Measurements from ENCODE around the gene KIAA0040. TPM values are rescaled to one million over a fixed set of nuclear protein-coding genes. Genes with fewer than 3 reads are reported as not detected.

Gene KIAA0040
- total and polyA plus RNA-seq, 8 donors: 17.6 to 42.9 (median 21.9) TPM

- Histone ChIP-seq H3K27ac (peak overlapping the region in 1 of 2 donors; percentile 92), H3K9me3 (no peaks in the 10 kb centered on the region), H3K4me3 (no peak overlapping the region), H3K27me3 (no peaks in the 10 kb centered on the region), H3K36me3 (peaks cover 0 to 12% of the 10 kb centered on the region in 2 donors), H3K4me1 (peaks cover 17 to 90% of the 10 kb centered on the region in 2 donors)
- intact Hi-C loops (cut with DNase I): no loop called here
- DNase-seq (no peak), ATAC-seq (no peak)
- TF ChIP-seq CTCF (IDR thresholded peaks at IDR 0.05): no peak
Measured at GRCh38 chr1:175186433-175187160, 6.0 kb downstream of the KIAA0040 start.

GRCh38 chr1:175185903-175186302 lies 6.7 kb downstream of the KIAA0040 start:
- Histone ChIP-seq H3K36me3 (peaks cover 0 to 12% of the 10 kb centered on the region in 2 donors), H3K9me3 (no peaks in the 10 kb centered on the region), H3K4me3 (no peak overlapping the region), H3K27ac (peak overlapping the region in 1 of 2 donors; percentile 92), H3K27me3 (no peaks in the 10 kb centered on the region), H3K4me1 (peaks cover 12 to 84% of the 10 kb centered on the region in 2 donors)
- intact Hi-C loops (cut with DNase I): no loop called here
- no peak for TF ChIP-seq CTCF (IDR thresholded peaks at IDR 0.05)
- ATAC-seq: no peak
- no peak for DNase-seq

GRCh38 chr1:175183586-175183985 lies 9.0 kb downstream of the KIAA0040 start:
- Histone ChIP-seq H3K9me3 (no peaks in the 10 kb centered on the region), H3K36me3 (peaks cover 0 to 12% of the 10 kb centered on the region in 2 donors), H3K4me3 (no peak overlapping the region), H3K27ac (no peak overlapping the region), H3K27me3 (no peaks in the 10 kb centered on the region), H3K4me1 (peaks cover 5 to 81% of the 10 kb centered on the region in 2 donors)
- ATAC-seq (no peak), DNase-seq (no peak)
- intact Hi-C loops (cut with DNase I): no loop called here
- no peak for TF ChIP-seq CTCF (IDR thresholded peaks at IDR 0.05)

GRCh38 chr1:175182201-175182746 lies 10.3 kb downstream of the KIAA0040 start:
- H3K9me3 ChIP-seq: no peaks in the 10 kb centered on the region
- intact Hi-C loops (cut with DNase I): no loop called here
- H3K4me3 ChIP-seq: no peak overlapping the region
- no peak for ATAC-seq
- TF ChIP-seq CTCF (IDR thresholded peaks at IDR 0.05): no peak
- DNase-seq: no peak
- H3K27ac ChIP-seq: no peak overlapping the region
- H3K4me1 ChIP-seq: peaks cover 4 to 77% of the 10 kb centered on the region in 2 donors
- no peaks in the 10 kb centered on the region for H3K27me3 ChIP-seq
- peaks cover 0 to 18% of the 10 kb centered on the region in 2 donors for H3K36me3 ChIP-seq

GRCh38 chr1:175179837-175180590 lies 12.6 kb downstream of the KIAA0040 start:
- Histone ChIP-seq H3K4me1 (peaks cover 0 to 56% of the 10 kb centered on the region in 2 donors), H3K27me3 (no peaks in the 10 kb centered on the region), H3K27ac (no peak overlapping the region), H3K36me3 (peaks cover 0 to 32% of the 10 kb centered on the region in 2 donors), H3K9me3 (no peaks in the 10 kb centered on the region), H3K4me3 (no peak overlapping the region)
- no peak for TF ChIP-seq CTCF (IDR thresholded peaks at IDR 0.05)
- intact Hi-C loops (cut with DNase I): no loop called here
- no peak for ATAC-seq
- DNase-seq: no peak

All from left lung (tissue), 10 donors.